SK-N-SH treated with all-trans-retinoic acid at 6 μM for 48 hours (cell line): Measurements from ENCODE around the gene UBA3.

Source experiments
- ATAC-seq: fragments of 200-7000 bp; cut with Tn5 transposase; 3 replicates; pipeline ENCODE4 v1.9.1; 2020; ENCODE audit warnings: mild to moderate bottlenecking, moderate library complexity
- ARNTL ChIP-seq: fragments of 450-650 bp; formaldehyde crosslinking; IDR thresholded peaks from 2 replicates; pipeline ENCODE4 v1.5.0; 2020; ENCODE audit warnings: low read depth, mild to moderate bottlenecking, moderate library complexity, borderline replicate concordance
- BACH2 ChIP-seq: fragments of 250-450 bp; sonication (Bioruptor Pico); IDR thresholded peaks from 2 replicates; pipeline ENCODE4 v1.9.0; 2021; ENCODE audit warnings: mild to moderate bottlenecking, borderline replicate concordance
- CREB5 ChIP-seq: fragments of 250-450 bp; sonication (Bioruptor Pico); IDR thresholded peaks from 2 replicates; pipeline ENCODE4 v1.5.1; 2020; ENCODE audit warnings: low read depth, mild to moderate bottlenecking, moderate library complexity
- CSDC2 ChIP-seq: fragments of 250-450 bp; sonication (Bioruptor Pico); IDR thresholded peaks from 2 replicates; pipeline ENCODE4 v1.5.0; 2020; ENCODE audit warnings: mild to moderate bottlenecking, moderate library complexity
- CSRNP3 ChIP-seq: fragments of 250-450 bp; sonication (Bioruptor Pico); IDR thresholded peaks from 2 replicates; pipeline ENCODE4 v1.5.1; 2021; ENCODE audit warnings: mild to moderate bottlenecking, moderate library complexity
- ESRRG ChIP-seq: fragments of 250-450 bp; sonication (Bioruptor Pico); IDR thresholded peaks from 2 replicates; pipeline ENCODE4 v1.6.1; 2021; ENCODE audit warnings: mild to moderate bottlenecking
- GLIS3 ChIP-seq: fragments of 250-450 bp; sonication (Bioruptor Pico); IDR thresholded peaks from 2 replicates; pipeline ENCODE4 v1.5.0; 2020; ENCODE audit warnings: mild to moderate bottlenecking, moderate library complexity
- ISL1 ChIP-seq: fragments of 250-450 bp; sonication (Bioruptor Pico); IDR thresholded peaks from 2 replicates; pipeline ENCODE4 v2.1.2; 2022; ENCODE audit warnings: mild to moderate bottlenecking, moderate library complexity
- OSR1 ChIP-seq: fragments of 250-450 bp; sonication (Bioruptor Pico); IDR thresholded peaks from 2 replicates; pipeline ENCODE4 v1.8.0; 2022; ENCODE audit warnings: moderate library complexity, mild to moderate bottlenecking, inconsistent platforms
- PATZ1 ChIP-seq: fragments of 250-450 bp; sonication (Bioruptor Pico); IDR thresholded peaks from 2 replicates; pipeline ENCODE4 v1.8.0; 2020; ENCODE audit warnings: mild to moderate bottlenecking, moderate library complexity, borderline replicate concordance
- POU6F1 ChIP-seq: fragments of 250-450 bp; sonication (Bioruptor Pico); IDR thresholded peaks from 2 replicates; pipeline ENCODE4 v1.8.0; 2021; ENCODE audit warnings: low read depth, mild to moderate bottlenecking, moderate library complexity, borderline replicate concordance
- RARB ChIP-seq: fragments of 250-450 bp; sonication (Bioruptor Pico); IDR thresholded peaks from 2 replicates; pipeline ENCODE4 v1.8.0; 2021; ENCODE audit warnings: mild to moderate bottlenecking, moderate library complexity
- SNAI2 ChIP-seq: fragments of 250-450 bp; sonication (Bioruptor Pico); IDR thresholded peaks from 2 replicates; pipeline ENCODE4 v1.5.0; 2020; ENCODE audit warnings: mild to moderate bottlenecking, moderate library complexity
- TCF4 ChIP-seq: fragments of 250-450 bp; sonication (Bioruptor Pico); IDR thresholded peaks from 2 replicates; pipeline ENCODE4 v1.8.0; 2021; ENCODE audit warnings: mild to moderate bottlenecking, moderate library complexity, borderline replicate concordance
- TOX ChIP-seq: fragments of 250-450 bp; sonication (Bioruptor Pico); IDR thresholded peaks from 2 replicates; pipeline ENCODE4 v1.8.0; 2021; ENCODE audit warnings: mild to moderate bottlenecking, moderate library complexity, borderline replicate concordance
- TSHZ2 ChIP-seq: fragments of 250-450 bp; sonication (Bioruptor Pico); IDR thresholded peaks from 2 replicates; pipeline ENCODE4 v1.5.0; 2020; ENCODE audit warnings: mild to moderate bottlenecking, moderate library complexity
- ZC3H10 ChIP-seq: fragments of 250-450 bp; sonication (Bioruptor Pico); IDR thresholded peaks from 2 replicates; pipeline ENCODE4 v1.5.1; 2021; ENCODE audit warnings: mild to moderate bottlenecking, moderate library complexity
- ZFP3 ChIP-seq: fragments of 250-450 bp; sonication (Bioruptor Pico); IDR thresholded peaks from 2 replicates; pipeline ENCODE4 v1.5.0; 2020; ENCODE audit warnings: mild to moderate bottlenecking, moderate library complexity
- ZFP30 ChIP-seq: fragments of 450-650 bp; formaldehyde crosslinking; IDR thresholded peaks from 2 replicates; pipeline ENCODE4 v1.5.0; 2022; ENCODE audit warnings: mild to moderate bottlenecking, moderate library complexity
- ZNF8 ChIP-seq: fragments of 450-650 bp; formaldehyde crosslinking; IDR thresholded peaks from 2 replicates; pipeline ENCODE4 v1.5.0; 2020; ENCODE audit warnings: mild to moderate bottlenecking, moderate library complexity

The UBA3 gene

GRCh38 chr3:69065318-69065964 lies 14.7 kb downstream of the UBA3 start (continued):
- TF ChIP-seq POU6F1 (CRISPR knock-in tag) (no peak), ESRRG (CRISPR knock-in tag) (no peak), SNAI2 (CRISPR knock-in tag) (no peak), BACH2 (CRISPR knock-in tag) (no peak), TSHZ2 (CRISPR knock-in tag) (no peak), CREB5 (no peak), CSDC2 (no peak)

GRCh38 chr3:69063636-69064035 lies 16.5 kb downstream of the UBA3 start:
- no peak for ATAC-seq
- no peak for TF ChIP-seq BACH2 (CRISPR knock-in tag)
- TF ChIP-seq ZNF8 (CRISPR knock-in tag), result no peak
- TF ChIP-seq ZFP3 (CRISPR knock-in tag), result no peak
- no peak for TF ChIP-seq TCF4 (CRISPR knock-in tag)
- TF ChIP-seq CSRNP3 (CRISPR knock-in tag), result no peak
- no peak for TF ChIP-seq OSR1
- TF ChIP-seq CSDC2, result no peak
- no peak for TF ChIP-seq TSHZ2 (CRISPR knock-in tag)
- TF ChIP-seq ZFP30 (CRISPR knock-in tag), result no peak
- no peak for TF ChIP-seq ZC3H10 (CRISPR knock-in tag)
- TF ChIP-seq POU6F1 (CRISPR knock-in tag), result no peak
- no peak for TF ChIP-seq TOX (CRISPR knock-in tag)
- no peak for TF ChIP-seq PATZ1 (CRISPR knock-in tag)
- no peak for TF ChIP-seq RARB (CRISPR knock-in tag)
- TF ChIP-seq ISL1 (CRISPR knock-in tag), result no peak
- TF ChIP-seq ESRRG (CRISPR knock-in tag), result no peak
- no peak for TF ChIP-seq GLIS3 (CRISPR knock-in tag)
- no peak for TF ChIP-seq CREB5
- no peak for TF ChIP-seq ARNTL (CRISPR knock-in tag)
